ENCODE measurements around the gene NUP155. TPM values are rescaled to one million over a fixed set of nuclear protein-coding genes. Genes with fewer than 3 reads are reported as not detected.

Gene NUP155
- total and polyA plus RNA-seq, 9 donors: 4.7 to 32.5 (median 20.6) TPM

GRCh38 chr5:37255774-37256358 lies 115.0 kb downstream of the NUP155 start:
- no peaks in the 10 kb centered on the region for H3K36me3 ChIP-seq
- no peaks in the 10 kb centered on the region for H3K4me1 ChIP-seq (ENCODE audit: insufficient read depth)
- intact Hi-C loops (cut with DNase I): no loop called here
- TF ChIP-seq EP300 (IDR thresholded peaks at IDR 0.05) (no peak), POLR2A (IDR thresholded peaks at IDR 0.05) (no peak)
- TF ChIP-seq, protein P1, sequence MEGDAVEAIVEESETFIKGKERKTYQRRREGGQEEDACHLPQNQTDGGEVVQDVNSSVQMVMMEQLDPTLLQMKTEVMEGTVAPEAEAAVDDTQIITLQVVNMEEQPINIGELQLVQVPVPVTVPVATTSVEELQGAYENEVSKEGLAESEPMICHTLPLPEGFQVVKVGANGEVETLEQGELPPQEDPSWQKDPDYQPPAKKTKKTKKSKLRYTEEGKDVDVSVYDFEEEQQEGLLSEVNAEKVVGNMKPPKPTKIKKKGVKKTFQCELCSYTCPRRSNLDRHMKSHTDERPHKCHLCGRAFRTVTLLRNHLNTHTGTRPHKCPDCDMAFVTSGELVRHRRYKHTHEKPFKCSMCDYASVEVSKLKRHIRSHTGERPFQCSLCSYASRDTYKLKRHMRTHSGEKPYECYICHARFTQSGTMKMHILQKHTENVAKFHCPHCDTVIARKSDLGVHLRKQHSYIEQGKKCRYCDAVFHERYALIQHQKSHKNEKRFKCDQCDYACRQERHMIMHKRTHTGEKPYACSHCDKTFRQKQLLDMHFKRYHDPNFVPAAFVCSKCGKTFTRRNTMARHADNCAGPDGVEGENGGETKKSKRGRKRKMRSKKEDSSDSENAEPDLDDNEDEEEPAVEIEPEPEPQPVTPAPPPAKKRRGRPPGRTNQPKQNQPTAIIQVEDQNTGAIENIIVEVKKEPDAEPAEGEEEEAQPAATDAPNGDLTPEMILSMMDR (IDR thresholded peaks at IDR 0.05): no peak
- peaks cover 0 to 5% of the 10 kb centered on the region in 2 donors for H3K9me3 ChIP-seq
- no peak for DNase-seq
- WGBS, 3 donors: 91 to 92% (median 91%) methylated on average over 4 of the region's 4 CpGs
- no peak overlapping the region for H3K4me3 ChIP-seq
- no peaks in the 10 kb centered on the region for H3K27me3 ChIP-seq
- no peak overlapping the region for H3K27ac ChIP-seq

DNA sequence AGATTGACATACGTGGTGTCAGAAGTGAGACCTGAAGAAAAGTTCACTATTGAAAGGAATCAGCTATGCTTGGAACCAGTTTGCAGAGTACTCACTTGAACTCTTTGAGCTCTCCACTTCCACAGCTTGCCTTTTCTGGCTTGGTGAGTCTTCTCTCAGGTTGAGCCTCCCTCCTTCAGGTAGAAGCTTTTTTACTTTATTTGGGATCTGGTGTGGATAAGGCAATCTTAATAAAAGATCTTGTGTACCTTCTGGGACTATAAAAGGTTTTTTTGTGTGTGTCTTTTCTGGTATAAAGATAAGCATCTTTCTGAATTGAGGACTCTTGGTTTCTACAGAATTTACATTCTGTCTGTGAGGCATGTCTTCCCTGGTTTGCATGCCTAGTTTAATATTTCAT lies 116.3 kb downstream of the NUP155 start:
- Histone ChIP-seq H3K4me3 (no peak overlapping the region), H3K36me3 (no peaks in the 10 kb centered on the region), H3K4me1 (ENCODE audit: insufficient read depth) (peaks cover 1% of the 10 kb centered on the region), H3K27ac (no peak overlapping the region), H3K9me3 (peaks cover 0 to 5% of the 10 kb centered on the region in 2 donors), H3K27me3 (no peaks in the 10 kb centered on the region)
- WGBS, 3 donors: 95 to 100% (median 96%) methylated on average over 1 of the region's 1 CpG
- intact Hi-C loops (cut with DNase I): no loop called here
- TF ChIP-seq, protein P1 (IDR thresholded peaks at IDR 0.05): no peak
- TF ChIP-seq POLR2A (IDR thresholded peaks at IDR 0.05): no peak
- TF ChIP-seq EP300 (IDR thresholded peaks at IDR 0.05): no peak
- DNase-seq: no peak

GRCh38 chr5:37251665-37252064 lies 119.2 kb downstream of the NUP155 start:
- H3K27ac ChIP-seq: no peak overlapping the region
- intact Hi-C loops (cut with DNase I): no loop called here
- no peak overlapping the region for H3K4me3 ChIP-seq
- H3K27me3 ChIP-seq: no peaks in the 10 kb centered on the region
- H3K36me3 ChIP-seq: no peaks in the 10 kb centered on the region
- no peak for TF ChIP-seq EP300 (IDR thresholded peaks at IDR 0.05)
- no peak for TF ChIP-seq POLR2A (IDR thresholded peaks at IDR 0.05)
- TF ChIP-seq, protein P1 (IDR thresholded peaks at IDR 0.05): no peak
- H3K9me3 ChIP-seq: peaks cover 0 to 5% of the 10 kb centered on the region in 2 donors
- peaks cover 5% of the 10 kb centered on the region for H3K4me1 ChIP-seq (ENCODE audit: insufficient read depth)
- DNase-seq: no peak

DNA sequence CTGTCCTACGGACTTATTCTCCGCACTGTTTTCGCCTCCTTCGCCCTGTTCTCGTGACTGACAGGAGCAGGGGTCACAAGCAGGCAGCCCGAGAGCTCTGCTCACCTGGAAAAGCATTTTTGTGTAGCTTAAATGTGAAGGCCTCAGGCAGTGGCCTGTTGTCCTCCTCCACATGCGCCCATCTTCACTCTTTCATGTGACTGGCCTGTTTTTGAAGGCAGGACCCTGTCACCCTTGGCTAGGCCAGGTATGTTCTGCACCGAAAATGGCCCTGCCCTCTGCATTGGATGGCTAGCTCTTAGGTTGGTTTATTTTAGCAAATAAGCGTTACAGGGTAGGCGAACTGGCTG lies 121.1 kb downstream of the NUP155 start:
- Histone ChIP-seq H3K27me3 (no peaks in the 10 kb centered on the region), H3K9me3 (peaks cover 0 to 5% of the 10 kb centered on the region in 2 donors), H3K27ac (peak overlapping the region; percentile 82 to 86), H3K4me3 (peak overlapping the region; percentile 80), H3K36me3 (no peaks in the 10 kb centered on the region), H3K4me1 (ENCODE audit: insufficient read depth) (peaks cover 5% of the 10 kb centered on the region)
- 56 to 74% (median 57%) methylated on average over 10 of the region's 10 CpGs for whole genome bisulfite sequencing, 3 donors
- no peak for DNase-seq
- TF ChIP-seq, protein P1 (IDR thresholded peaks at IDR 0.05): no peak
- TF ChIP-seq EP300 (IDR thresholded peaks at IDR 0.05): no peak
- TF ChIP-seq POLR2A (IDR thresholded peaks at IDR 0.05): no peak
- intact Hi-C loops (cut with DNase I): no loop called here
